HG03097 (cell line): ENCODE data around the gene SCG3.

Experiments
- ATAC-seq: cut with Tn5 transposase; IDR thresholded peaks from one replicate; pipeline ENCODE4 v1.9.1; 2021; ENCODE audit not compliant: unreplicated experiment, low FRiP score

Gene SCG3

DNA sequence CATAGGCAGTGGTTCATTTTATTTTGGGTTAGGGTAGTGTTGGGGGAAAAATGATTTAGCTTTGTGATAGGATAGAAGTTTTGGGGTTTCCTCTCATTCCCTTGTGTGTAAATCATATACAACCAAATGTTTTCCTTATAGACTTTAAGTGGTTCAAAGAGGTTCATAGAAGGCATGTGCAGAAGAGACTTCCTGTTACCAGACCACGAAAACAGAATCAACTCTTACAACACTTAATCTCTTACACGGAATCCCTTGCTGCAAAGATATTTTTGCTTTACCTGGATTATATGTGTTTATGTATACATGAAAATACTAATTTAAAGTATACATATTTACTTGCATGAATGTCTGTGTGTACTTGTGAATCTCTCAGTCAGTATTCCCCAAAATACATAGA, 73.0 kb downstream of the SCG3 start:
- ATAC-seq: no peak

DNA sequence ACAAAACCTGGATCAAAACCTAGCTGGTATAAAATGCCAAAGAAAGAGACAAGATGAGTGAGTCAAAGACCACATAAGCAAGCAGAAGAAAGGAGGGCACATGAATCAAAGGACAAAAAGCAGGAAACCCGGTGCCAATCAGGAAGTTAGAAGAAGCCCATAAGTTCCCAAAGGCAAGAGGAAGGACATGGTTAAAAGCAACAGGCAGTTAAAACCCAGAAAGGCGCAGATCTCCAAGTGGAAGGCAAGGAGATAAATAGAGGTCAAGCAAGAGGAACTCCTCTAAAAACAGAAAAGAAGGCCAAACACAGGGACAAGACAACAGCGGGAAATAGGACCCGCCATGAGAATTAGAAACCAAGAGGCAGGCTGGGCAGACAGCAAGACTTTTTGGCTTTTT, 74.5 kb downstream of the SCG3 start:
- no peak for ATAC-seq

DNA sequence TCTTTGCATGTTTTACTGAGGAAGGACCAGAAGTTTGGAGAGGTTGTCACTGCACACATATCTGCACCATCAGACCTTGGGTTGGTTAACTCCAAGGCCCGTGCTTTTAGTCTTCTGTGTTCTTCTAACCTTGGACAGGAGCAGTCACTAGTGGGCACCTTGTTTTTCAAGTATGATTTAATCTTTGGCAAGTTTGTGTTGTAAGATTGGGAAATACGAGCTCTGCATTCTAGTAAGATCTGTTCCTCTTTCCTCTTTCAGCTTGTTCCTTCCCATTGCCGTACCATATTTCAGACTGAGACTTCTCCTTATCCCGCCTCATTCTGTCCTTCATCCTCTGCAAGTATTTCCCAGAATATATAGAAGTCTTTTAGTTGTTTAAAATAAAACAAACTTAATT, 75.2 kb downstream of the SCG3 start:
- no peak for ATAC-seq

DNA sequence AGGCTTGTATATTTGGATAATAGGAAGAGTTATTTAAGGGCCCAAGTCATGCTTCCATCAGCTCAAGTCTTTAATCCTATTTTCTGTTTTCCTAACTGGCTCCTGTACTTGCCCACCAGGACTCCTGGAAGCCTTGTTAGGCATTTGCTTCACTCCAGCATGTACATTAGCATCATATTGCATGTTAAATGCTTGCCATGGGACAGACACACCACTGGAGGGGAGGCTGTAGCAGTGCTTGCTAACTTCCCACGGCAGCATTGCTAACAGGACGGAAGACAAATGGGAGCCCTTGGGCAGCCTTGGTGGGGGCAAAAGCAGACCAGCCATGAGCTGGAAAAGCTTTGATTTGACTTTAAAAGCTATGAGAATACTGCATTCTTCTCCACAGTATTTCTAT, 76.1 kb downstream of the SCG3 start:
- ATAC-seq: no peak

DNA sequence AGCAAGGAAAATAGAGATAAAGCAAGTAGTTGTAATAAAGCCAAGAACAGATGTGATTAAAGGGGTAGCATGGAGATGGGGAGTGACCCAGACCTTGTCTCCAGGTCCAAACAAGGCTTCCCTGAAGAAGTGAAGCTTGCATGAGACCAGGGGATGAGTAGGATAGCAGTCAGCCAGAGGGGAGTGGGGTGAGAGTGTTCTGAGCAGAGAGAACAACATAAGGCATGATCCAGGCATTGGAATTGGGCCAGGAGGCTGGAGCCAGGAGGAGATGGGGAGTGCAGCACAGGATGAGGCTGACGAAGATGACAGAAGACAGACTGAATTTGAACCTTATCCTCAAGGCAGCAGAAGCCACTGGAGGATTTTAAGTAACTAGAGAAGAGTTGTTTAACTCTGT, 77.3 kb downstream of the SCG3 start:
- no peak for ATAC-seq

DNA sequence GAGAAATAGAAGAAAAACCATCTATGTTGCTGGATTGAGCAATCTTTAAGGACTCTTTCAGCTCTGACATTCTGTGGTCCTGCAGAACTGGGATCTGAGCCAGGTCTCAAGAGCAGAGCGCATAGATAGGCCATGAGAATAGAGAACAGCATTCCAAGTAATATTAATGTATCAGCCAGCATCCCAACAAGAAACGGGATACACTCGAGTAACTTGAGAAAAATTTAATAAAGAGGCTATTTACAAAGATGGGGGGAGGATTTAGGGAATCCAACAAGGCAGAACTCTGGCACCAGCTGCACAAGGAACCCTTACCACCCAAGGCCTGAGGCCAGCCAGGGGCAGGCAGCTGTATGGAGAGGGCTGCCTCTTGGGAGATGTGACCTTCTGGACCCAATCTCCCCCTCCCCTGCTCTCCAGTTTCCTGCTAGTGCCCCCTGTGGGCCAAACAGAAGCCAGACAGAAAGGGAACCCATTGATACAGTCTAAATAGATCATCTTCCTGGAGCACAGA, 78.3 kb downstream of the SCG3 start:
- ATAC-seq: no peak

DNA sequence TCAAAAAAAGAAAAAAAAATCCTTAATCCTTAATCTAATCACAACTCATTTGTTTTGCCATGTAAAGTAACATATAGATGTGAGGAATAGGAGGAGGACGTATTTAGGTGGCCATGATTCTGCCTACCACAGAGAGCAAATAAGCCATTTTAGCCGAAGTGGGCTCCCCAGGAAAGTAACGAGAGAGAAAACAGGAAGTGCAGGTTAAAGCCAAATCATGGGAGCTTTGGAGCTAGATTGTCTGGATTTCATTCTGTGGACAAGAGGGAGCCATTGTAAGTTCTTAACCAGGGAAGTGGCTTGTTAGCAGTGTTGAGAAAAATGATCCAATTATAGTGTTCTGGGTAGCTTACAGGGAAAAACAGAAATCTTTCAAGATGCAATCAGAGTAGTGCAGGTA, 79.5 kb downstream of the SCG3 start:
- ATAC-seq: no peak

DNA sequence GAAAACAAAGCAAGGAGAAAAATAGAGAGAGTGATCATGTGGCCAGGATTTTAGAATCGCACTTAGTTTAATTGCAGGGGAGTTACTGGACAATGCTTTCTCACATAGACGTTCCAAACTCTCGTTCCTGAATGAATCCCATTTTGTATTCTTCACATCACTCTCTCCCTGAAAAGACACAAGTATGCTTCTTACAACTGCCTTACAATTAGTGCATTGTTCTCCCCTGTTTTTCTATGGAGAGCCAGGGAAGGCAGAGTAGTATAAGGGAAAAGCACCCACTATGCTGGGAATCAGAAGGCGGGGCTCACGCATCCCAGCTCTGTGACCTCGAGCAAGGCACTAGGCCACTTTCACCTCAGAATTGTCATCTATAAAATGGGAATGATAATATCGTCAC, 84.4 kb downstream of the SCG3 start:
- no peak for ATAC-seq

DNA sequence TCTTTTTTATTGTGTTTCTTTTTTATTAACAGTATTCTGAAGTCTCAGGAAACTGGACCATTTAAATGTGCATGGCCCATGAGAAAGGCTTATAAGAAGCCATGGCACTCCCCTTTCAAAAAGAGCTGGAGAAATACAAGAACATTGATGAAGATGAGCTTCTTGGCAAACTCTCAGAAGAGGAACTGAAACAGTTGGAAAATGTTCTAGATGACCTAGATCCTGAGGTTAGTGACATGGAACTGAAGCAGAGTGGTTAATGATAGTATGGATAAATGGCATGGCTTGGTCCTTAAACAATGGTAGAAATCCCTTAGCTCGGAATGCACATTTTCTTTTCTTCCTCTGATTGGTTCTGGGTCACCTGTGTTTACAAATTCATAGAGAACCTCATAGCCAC, 85.0 kb downstream of the SCG3 start:
- no peak for ATAC-seq

DNA sequence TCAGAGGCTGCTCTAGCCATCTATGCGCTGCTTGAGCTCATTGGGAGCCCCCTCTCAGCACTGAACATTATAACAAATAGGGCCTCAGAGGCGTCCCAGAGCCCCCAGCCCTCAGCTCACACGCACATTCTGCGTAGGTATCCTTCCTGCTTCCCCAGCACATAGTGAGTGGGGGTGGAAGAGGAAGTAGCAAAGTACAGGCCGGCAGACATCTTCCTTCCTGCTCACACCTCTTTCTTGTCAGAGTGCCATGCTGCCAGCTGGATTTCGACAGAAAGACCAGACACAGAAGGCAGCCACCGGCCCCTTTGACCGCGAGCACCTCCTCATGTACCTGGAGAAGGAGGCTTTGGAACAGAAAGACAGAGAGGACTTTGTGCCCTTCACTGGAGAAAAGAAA, 86.7 kb downstream of the SCG3 start:
- no peak for ATAC-seq
